Esophagus muscularis mucosa (tissue), 4 donors: ENCODE measurements around the gene ITGA8.

Experiments
- EP300 ChIP-seq: sonication (generic); formaldehyde crosslinking; IDR thresholded peaks from one replicate; pipeline ENCODE4 v1.6.1; 2017; ENCODE audit warnings: antibody characterized with exemption
- POLR2AphosphoS5 ChIP-seq, 2 donors: sonication (generic); formaldehyde crosslinking; IDR thresholded peaks; one replicate each; pipeline ENCODE4 v1.6.1; 2017; ENCODE audit warnings: antibody characterized with exemption in 2 of 2
- TF ChIP-seq, protein P1 (sequence below), 3 experiments: fragments of 200-600 bp in 2 of 3; fragments of 450-650 bp in 1 of 3; sonication (generic) in 2 of 3; IDR thresholded peaks; one replicate each; pipeline ENCODE4 v1.5.1; 2017 to 2019; ENCODE audit warnings: antibody characterized with exemption in 3 of 3, mild to moderate bottlenecking in 2 of 3, moderate library complexity in 1 of 3

DNA sequence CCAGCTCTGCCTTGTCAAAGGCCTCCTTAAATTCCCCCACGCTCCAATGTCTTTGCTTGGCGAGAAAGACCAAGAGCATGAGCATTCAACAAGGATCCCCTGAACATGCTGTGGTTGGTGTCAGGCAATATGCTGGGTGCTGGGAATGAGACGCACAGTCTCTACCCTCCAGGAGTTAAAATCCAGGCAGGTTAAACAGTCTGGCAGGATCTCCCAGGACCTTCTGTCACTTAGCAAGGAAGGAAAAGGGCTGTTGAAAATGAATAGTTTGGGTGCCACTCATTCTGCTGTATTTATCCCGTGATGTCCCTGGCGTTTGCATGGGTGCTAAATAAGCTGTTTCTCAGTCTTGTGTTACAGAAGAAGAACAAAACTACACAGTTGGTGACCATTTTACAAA, 21.9 kb upstream of the ITGA8 start:
- TF ChIP-seq, protein P1, sequence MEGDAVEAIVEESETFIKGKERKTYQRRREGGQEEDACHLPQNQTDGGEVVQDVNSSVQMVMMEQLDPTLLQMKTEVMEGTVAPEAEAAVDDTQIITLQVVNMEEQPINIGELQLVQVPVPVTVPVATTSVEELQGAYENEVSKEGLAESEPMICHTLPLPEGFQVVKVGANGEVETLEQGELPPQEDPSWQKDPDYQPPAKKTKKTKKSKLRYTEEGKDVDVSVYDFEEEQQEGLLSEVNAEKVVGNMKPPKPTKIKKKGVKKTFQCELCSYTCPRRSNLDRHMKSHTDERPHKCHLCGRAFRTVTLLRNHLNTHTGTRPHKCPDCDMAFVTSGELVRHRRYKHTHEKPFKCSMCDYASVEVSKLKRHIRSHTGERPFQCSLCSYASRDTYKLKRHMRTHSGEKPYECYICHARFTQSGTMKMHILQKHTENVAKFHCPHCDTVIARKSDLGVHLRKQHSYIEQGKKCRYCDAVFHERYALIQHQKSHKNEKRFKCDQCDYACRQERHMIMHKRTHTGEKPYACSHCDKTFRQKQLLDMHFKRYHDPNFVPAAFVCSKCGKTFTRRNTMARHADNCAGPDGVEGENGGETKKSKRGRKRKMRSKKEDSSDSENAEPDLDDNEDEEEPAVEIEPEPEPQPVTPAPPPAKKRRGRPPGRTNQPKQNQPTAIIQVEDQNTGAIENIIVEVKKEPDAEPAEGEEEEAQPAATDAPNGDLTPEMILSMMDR (IDR thresholded peaks at IDR 0.05) = no peak
- TF ChIP-seq POLR2AphosphoS5 (IDR thresholded peaks at IDR 0.05) (no peak), EP300 (no peak)
